Activated CD4-positive, alpha-beta T cell treated with anti-CD3 and anti-CD28 coated beads, Interleukin-10, Interleukin-2, amounts not matched to agents 100 ng/mL and 50 ng/mL, durations not matched to agents 16 hours and 8 hours (primary cell): ENCODE measurements around the gene RAB35.

ENCODE experiments used
- DNase-seq: peaks from one replicate; pipeline ENCODE4 v3.0.0-alpha.2; 2020

Gene RAB35

DNA sequence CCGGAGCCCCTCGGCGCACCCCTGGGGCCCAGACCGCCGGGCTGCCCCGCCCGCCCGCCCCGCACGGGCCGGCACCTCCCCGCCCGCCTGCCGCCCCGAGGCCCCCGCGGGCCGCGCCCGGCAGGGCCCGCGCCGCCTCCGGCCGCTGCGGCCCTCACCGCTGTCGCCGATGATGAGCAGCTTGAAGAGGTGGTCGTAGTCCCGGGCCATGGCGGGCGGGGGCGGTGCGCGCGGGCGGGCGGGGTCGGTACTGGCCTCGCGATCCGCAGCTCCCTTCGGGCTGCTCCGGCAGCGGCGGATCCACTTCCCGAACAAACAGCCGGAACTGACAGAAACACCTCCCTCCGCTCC, at the start of gene RAB35:
Gene RAB35 (minus strand): TSS at position 313 of the 351 bp plus-strand sequence. CDS start 103 bp downstream, at position 210.
- no peak for DNase-seq

DNA sequence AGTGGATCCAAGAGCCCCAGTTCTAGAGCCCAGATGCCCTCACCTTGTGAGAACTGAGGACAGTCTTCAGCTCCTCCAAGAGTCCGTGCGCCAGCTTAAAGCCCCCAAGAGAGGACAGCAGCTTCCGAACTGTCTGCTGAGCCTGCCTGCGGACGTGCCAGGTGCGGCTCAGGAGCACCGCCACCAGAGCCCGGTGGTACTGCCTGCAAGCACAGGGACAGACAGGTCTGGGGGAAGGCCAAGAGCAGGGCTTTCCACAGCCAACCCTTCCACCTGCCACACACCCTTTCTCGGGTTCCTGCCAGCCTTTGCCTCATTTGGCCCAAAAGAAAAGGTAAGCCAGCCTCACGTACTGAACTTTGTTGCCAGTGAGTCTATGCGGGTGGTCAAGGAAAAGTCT, 47.7 kb upstream of the RAB35 start:
- DNase-seq, result no peak

DNA sequence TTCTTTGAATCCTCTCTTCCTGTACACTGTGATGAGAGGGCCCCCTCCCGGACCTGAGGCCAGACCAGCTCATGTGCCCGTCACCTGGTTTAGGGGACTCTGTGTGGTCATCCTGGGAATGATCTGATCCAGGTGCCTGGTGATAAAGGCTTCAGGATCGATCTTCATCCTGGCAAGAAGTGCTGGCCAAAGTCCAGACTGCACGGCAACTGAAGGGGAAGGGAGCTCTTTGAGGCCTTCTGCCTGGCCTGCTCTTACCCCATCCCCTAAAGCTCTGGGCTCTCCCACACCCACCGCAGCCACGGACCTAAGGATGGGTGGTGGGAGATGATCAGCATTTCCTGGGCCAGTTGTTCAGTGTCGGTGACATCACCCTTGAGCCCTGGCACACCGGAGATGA, 46.2 kb upstream of the RAB35 start:
- no peak for DNase-seq

DNA sequence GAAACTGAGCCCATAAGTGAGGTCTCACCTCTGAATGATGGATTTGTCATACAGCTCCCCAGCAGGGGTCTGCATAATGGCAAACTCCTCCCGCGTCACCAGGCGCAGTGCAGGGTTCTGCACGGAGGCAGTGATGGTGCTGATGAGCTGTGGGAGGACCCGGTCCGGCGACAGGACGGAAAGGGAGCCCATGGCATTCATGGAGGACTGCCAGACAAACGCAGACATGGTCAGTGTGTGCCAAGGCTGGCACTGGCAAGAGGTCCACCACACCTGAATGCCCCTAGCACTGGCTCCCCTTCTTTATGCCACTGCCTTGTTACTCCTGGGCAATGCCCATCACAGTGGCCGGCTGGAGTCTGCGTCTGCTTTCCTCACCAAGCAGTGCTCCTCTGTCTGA, 45.3 kb upstream of the RAB35 start:
- DNase-seq, result no peak

DNA sequence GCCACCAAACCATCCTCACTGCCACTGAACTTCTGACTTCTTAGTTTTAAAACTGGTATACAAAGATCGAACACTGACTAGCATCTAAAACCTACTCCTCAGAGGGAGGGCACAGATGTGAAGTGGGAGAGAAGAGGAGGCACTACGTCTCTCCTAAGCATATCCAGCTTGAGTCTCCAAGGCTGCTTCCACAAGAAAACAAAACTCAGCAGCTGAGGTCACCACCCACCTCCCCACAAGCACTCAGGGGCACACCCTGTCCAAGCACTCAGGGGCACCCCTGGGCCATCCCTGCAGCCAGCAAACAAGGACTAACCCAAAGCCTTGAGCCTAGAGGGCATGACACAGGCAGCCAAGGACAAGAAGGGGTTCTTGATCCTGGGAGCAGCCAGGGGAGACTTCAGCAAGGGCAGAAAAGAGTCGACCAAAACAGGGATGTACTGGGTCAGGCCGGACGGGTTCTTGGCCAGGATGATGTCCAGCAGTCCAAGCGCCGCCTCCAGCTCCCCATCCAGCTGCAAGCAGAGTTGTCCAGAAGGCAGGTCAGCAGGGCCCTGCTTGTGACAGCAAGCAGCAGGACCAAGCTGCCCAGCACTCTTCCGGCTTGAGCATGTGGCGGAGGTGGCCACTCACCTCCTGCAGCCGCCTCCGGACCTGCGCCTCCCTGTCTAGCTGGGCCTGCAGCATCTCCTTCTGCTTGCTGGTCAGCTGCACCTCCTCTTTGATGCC, 43.1 kb upstream of the RAB35 start:
- DNase-seq, result no peak

DNA sequence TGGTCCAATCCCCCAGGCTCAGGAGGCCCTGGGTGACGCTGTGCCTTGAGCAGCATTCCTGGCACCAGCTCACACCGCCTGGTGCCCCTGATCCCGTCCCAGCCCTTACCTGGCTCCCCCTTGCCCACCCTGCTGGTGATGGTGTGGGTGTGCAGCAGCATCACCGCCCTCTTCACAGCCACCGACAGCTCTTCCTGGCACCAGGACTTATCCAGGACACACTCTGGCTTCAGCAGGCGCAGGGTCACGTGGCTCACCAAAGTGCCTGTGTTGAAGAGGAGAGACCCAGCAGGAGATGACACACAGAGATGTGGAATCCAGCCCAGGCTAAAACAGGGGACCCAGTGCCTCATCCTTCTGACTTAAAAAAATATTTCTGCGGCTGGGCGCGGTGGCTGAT, 41.8 kb upstream of the RAB35 start:
- DNase-seq, result no peak

DNA sequence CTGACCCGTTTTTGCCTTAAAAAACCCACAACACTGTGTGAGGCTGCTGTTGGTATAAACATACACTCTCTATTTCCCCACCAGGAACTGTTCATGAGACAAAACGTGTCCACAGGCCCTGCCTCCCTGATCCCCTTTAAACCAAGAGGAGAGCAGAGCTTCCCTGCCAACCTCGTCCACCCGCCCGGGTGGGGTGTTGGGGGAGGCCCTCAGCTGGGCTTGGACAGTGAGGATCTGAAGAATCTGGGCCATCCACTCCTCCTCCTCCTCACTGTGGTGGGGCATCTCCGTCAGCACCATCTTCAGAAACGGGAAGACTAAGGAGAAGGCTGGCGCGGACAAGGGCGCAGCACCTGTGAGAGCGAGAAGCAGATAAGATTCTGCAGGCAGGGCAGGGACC, 41.1 kb upstream of the RAB35 start:
- no peak for DNase-seq

DNA sequence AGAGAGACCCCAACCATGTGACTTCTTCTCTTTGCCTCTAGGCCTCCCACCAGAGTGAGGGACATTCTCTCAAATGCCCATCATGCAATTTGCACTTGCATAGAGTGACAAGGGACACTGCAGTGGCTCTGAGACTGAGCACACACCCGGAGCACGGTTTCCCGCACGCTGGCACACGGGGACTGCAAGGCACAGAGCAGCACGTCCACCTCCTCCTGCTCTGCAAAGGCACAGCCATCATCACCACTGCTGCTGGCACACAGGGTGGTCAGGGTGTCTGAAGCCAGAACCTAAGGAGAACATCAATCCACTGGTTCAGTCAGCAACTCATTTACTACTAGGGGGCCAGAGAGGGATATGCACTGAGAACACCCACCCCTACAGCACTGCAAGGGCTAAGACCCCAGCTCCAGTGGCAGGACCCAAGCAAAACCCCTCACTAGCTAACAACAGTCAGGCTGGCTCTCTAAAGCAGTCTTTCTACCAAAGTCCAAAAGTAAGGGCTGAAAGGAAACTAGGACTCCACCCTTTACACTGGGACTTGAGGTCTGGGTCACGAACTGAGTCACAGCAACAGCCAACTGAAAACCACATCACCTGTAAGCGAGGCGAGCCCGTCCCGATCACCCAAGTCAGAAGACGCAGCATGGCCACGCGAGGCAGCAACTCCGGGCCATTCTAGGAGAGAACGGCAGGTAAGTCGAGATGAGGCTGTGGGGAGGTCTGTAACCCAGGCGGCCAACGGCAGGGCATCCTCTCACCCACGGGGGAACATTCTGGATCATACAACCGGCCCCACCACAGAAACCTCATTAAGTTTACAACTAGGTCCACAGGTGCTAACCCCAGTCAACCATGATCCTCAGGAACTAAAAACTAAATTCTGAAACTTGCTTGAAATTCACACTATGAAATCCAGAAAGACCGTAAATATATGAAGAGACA, 40.0 kb upstream of the RAB35 start:
- peak; percentile 29 for DNase-seq

DNA sequence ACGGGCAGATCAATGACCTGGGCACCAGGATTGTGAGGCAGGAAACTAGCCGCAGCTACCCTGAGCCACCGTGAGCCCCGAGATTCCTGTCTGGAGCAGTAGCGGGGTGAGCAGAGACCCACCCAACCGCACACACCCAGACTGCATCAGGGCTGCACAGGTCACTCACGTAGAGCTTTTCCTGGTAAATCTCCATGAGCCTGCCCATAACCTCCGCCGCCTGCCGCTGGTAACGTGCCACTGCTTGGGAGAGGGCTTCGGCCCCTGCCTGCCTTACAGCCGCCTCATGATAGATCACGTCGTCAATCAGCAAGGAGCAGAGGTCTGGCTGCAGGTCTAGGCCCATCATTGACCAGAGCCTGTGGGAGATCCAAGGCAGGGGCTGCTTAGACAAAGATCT, 38.5 kb upstream of the RAB35 start:
- no peak for DNase-seq

DNA sequence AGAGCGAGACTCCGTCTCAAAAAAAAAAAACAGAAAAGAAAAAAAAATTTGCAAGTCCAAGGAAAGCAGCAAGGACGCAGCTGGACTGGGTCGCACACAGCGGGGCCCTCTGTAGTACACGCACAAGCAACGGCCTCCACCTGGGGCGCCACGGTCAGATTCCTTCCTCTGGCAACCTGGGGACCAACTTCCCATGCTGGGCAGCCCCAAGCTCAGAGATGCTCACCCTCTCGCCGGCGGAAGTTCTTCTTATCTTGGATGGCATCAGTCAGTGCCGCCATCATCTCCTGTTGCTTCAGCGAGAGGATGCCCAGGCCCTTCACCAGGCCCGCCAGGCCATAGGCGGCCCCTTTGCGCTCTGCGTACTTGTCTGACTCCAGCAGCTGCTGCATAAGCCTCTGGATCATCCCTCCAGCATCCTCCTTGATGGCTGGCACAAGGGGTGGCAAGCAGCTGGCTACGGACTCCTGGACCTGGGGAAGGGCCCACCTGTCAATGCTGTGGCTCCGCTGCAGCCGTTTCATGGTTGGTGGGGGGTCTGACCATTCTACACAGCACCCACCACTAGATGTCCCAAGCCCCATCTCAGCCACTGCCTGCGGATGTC, 34.5 kb upstream of the RAB35 start:
- no peak for DNase-seq

DNA sequence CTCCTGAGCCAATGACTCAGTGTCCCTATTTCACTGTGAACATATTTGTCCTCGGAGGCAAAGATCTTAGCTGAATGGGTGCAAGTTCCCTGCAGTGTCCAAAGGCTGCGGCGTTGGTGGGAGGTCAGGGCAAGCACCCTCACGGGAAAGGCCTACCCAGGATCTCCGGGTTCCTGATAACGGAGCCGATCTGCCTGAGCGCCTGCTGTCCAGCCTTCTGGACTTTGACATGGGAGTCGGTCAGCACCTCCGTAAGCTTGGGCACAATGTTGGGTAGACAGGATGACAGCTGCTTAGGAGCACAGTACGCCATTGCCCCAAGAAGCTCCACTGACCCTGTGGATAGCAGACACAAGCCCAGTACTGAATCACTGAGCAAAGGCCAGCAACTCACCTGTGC, 31.5 kb upstream of the RAB35 start:
- DNase-seq, result no peak

DNA sequence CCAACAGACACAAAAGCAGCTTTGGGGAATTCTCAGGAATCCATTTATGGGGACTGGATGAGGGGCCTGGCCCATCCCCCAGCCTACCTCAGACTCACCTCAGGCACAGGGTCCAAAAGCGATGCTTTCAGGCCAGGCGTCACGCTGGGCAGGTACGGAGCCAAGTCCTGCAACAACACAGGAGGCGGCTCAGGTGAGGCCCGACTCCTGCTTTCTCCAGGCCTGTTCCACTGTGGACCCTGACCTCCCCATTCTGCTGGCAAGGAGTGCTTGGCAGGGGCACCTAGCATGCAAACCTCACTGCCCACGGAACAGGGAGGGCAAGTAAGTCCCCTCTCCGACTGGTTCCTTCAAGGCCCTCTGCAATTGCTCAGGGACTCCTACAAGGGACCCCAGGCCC, 28.6 kb upstream of the RAB35 start:
- DNase-seq, result no peak

DNA sequence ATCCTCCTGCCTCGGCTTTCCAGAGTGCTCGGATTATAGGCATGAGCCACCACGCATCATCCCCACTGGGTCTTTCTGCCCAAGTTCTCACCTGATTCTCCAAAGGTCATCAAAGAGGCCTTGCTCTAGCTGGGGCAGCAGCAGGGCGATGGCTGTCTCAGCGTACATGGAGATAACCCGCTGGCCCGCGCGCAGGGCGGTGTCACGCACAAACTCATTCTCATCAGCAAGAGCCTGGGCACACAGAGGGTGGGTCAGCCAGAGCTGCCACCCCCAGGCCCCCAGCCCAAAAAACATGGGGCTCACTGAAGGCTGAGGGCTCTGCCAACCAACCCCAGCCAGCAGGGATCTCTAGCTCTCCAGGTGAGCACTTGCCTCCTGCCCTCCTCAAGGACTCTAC, 27.7 kb upstream of the RAB35 start:
- no peak for DNase-seq

DNA sequence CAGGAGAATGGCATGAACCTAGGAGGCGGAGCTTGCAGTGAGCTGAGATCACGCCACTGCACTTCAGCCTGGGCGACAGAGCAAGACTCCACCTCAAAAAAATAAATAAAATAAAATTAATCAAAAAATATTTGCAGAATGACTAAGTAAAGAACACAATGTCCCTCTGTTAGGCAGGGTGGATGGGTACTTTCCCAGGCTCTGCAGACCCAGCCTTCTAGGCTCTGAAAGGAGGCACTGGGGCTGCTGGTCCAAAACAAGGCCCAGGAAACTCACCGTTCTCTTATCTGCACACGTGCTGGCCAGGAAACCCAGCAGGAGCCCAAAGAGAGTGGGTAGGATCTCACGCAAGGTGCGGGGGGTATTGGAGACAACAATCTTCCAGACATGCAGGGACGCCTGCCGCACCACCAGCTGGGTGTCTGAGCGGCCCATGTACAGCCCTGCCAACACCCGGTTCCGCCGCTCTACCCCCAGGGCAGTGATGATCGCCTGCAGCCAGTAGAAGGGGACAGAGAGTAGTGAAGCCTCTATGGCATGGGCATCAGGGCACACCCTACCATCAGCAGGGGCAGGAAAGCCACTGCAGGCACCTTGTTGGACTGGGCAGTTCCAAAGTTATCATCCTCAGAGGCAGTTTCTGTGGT, 25.8 kb upstream of the RAB35 start:
- DNase-seq, result no peak

DNA sequence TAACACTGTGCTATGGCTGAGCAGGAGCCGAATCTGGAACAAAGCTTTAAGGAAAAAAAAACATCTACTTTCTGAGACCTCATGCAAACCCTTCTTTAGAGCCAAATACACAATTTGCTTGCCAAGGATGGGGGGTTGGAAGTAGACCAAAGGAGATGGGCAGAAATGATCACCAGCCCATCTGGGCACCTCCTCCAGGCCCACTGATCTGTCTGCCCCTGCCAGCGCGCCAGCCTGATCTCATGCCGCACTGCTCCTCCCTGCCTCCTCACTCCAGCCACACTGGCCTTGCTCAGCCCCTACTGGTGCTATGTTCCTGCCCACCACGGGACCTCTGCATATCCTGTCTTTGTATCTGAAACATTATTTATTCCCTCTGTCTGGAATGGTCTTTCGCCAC, 24.8 kb upstream of the RAB35 start:
- no peak for DNase-seq

DNA sequence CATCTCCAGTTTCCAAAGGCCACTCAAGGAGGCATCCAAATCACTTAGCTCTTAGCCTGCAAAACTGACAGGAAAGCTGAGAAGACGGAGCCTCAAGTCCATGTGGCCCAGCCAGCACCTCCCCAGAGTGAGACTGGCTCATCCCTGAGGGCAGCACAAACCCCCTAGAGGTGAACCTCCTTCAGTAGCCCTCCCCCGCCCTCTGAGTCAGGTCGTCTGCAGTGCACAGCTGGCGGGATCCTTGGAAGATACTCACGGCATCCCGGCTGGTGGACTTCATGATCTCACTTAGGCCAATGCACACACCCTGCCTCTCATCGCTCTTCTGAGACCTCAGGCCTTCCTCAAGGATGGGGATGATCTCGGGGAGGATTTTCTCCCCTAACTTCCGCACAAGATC, 24.1 kb upstream of the RAB35 start:
- no peak for DNase-seq

DNA sequence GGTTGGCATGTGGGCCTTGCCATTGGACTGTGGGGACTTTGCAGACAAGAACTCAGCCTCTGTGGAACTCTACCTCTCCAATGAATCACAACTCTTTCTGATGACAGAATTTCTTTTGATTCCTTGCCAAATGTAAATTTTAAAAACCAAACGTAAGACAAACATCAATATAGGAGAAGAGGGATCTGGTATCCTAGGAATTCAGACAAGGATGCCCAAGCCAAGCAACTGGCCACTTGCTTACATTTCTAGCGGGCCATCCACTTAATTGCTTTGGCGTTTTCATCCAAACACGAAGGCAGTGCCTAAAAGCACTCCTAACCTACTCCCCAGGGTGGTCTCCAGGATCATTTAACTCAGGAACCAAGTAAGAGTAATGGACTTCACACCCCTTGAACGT, 23.4 kb upstream of the RAB35 start:
- DNase-seq, result no peak

DNA sequence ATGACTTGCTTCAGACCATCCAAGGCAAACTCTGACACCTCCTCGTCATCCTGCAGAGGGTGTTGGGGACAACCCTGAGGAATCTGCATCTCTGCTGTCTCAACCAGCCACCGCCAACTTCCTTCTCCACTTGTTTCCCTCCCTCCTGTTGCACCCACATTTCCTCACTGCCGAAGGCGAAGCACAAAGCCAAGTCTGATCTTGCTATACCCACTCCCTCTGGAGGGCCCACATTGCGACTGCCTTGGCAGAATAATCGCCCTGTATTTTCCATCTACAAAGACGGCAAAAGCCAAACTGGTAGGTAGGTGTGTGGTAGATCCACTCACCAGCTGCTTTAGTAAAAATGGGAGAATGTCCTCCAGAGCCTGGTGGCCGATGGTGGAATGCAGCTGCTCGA, 21.8 kb upstream of the RAB35 start:
- no peak for DNase-seq

DNA sequence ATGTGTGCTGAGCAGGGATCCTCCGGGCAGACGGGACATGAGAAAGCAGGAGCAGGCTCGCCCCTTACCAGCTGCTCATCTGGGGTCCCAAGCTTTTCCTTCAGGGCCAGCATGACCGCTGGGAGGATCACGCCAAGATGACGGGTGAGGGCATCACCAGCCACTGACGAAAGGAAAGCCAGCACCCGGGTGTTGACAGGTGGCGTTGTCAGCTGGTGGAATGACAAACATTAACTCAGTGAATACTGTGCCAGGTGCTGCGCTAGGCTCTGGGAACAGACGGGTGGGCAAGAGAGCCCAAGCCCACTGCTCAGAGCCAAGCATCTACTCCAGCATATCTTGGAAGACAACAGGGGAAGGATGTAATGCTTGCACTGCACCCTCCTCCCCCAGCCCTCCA, 21.3 kb upstream of the RAB35 start:
- DNase-seq, result no peak

DNA sequence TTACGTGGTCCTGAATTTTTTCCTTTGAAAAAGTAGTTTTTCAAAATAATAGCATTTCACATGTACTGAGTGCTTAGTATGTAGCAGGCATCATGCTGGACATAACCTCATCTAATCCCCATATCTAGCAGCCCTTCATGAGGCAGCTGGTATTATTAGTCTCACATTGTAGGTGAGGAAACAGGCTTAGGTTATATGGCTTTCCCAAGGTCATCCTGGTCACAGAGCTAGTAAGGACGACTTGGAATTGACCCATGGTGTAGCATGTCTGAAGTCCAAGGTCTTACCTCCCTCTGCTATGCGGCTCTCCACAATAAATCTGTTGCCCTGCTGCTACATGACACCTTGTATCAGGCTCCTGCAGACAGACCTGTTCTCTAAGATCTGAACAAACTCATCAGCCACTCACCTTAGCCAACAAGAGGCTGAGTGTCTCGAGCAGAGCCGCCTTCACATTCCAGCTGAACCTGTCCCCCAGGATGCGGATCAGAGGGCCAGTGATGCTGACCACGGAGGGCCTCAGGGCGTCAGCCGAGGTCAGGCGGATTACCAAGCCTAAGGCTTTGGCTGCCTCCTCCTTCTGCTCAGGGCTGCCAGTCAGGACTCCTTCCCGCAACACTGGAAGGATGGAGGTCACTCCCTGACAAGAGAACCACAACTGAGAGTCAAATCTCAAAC, 19.7 kb upstream of the RAB35 start:
- DNase-seq, result no peak

DNA sequence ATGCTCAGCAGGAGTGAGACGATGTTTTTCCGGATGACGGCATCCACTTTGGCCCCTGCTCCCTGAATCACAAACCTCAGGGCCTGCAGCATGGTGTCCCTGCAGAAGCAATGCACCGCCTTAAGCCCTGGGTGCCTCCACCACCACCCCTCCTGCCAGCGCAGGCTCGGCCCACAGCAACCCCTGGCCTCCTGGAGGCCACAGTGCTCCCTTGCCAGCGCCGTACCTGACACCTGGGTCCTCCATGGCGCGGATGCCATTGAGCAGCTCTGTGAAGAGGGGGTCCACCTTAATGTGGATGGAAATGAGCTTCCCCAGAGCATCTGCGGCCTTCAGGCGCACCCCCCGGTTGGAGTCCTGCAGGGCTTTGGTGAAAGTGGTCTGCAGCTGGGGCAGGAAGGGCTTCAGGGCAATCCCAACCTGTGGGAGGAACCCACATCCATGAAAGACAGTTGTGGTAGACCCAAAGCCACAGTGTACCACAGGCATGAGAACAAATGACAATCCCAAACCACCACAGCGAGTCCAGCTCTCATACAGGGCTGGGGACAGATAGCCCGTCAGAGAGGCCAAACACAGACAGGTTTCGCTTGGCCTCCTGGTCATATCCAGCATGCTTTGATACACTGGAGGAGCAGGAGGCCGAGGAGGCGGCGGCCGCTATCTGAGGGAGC, 17.9 kb upstream of the RAB35 start:
- DNase-seq, result no peak

DNA sequence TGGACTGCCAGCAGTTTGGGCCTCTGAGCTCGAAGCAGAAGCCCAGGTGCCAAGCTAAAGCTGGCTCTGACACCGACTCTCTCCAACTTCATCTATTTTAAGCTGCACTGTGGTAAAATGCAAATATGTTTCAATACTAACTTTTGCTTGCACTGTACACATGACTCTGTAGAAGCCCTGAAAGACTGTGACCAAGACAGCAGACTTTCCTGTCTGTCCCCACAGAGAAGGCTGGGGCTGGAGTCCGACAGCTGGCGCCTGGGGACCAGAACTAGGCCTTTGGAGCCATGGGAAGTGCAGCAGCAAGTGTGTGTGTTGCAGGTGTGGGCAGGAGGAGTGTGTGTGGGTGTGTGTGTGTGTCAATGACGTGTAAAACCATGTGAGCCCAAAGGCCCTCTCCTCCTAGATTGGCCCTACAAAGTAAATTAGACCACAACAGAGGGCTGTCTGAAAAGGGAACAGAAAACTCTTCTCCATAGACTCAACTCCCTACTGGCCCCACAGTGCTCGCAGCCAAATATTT, 16.4 kb upstream of the RAB35 start:
- no peak for DNase-seq
